NCI-H526 treated with DMSO at 0.1 percent for 48 hours (cell line): Measurements from ENCODE around the gene CCDC7.
"Not testable (repeated sequence)": the region's sequence is repeated elsewhere in the genome, so short reads cannot be mapped to it uniquely, and the experiment has no call there.

Experiments used
- DNase-seq: peaks from one replicate; lab custom pipeline; 2025; lab: John Stamatoyannopoulos, UW

The CCDC7 gene

DNA sequence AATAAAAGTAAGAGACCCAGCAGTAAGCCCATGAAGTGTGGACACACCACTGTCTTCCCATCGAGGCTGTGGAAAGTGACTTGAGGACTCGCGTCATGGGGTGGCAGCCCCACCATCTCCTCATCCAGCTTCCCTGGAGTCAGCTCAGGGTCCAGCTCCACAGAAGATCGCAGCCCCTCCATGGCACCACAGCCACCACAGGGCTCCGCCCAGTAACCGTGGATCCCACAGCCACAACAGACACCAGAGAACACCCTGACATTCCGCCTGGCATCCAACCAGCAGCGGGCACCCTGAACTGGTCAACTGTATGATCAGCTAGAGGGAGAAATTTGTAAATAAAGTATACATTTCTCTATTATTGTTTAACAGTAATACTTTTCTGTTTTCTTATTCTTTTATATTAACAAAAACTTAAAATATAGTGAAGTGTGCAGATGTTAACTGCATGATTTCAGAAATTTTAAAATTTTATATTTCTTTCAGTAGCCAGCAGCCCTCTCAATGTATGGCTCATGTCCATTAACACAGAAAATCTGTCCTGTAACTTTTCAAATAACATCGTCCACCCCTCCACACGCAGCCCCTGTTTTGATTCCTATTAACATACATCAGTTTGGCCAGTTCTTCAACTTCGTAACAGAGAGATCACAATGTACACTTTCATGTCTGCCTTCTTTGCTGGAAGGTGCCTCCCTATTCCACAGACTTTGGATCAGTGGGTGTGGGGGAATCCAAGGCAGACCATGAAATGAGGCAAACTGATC lies 442.4 kb downstream of the CCDC7 start:
- DNase-seq: no peak

DNA sequence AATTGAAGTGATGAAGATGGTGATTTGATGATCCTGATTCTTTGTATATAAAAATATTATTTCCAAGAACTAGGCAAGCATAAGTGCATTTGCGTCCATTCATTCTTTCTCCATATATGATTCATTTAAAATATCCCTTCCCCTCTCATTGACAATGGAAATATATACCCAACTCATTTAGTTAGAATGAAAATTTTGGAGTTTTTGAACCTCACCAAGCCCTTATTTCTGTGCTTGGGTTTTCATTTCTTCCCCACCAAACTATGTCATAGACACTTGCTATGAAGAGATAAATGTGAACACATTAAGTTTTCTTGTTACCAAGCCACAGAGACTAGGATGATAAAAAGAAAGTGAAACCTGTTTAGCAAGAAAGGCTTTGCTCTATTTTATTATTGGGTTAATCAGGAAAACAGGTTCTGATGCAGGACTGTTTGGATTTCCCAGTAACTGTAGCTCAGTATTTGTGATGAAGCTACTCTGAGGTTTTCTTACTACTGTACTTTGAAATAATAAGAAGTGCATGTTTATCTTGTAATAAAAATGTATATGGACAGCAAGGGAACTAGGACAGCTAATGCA lies 443.8 kb downstream of the CCDC7 start:
- DNase-seq: no peak

DNA sequence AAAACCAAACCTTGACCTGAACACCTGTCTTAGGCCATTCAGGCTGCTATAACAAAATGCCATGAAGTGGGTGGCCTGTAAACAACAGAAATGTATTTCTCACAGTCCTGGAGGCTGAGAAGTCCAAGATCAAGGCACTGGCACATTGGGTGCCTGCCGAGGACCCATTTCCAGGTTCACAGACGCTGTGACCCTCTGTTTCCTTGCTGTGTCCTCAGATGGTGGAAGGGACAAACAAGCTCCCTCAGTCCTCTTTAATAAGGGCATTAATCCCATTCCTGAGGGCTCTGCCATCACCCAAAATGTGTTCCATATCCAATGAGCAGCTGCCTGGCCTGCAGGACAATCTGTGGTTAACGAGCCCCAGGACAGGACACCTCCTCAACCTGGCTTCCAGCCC lies 444.5 kb downstream of the CCDC7 start:
- no peak for DNase-seq

DNA sequence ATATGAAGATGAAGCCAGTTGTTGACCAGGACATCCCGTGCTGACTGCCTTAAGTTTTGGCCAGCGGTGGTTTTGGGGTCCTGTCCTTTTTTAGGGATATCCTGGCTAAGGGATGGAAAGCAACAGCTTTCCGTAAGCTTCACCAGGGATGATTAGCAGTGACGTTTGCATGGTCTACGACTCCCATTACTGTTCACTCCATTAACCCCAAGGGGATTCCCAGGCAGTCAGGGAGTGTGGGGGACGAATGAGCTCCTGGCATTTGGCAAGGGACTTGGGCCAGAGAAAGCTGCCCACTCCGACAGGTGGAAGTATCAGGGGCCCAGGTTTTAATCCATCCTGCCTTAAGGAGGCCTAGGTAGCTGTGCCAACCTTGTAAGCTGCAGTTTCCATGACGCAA lies 445.3 kb downstream of the CCDC7 start:
- DNase-seq: no peak

DNA sequence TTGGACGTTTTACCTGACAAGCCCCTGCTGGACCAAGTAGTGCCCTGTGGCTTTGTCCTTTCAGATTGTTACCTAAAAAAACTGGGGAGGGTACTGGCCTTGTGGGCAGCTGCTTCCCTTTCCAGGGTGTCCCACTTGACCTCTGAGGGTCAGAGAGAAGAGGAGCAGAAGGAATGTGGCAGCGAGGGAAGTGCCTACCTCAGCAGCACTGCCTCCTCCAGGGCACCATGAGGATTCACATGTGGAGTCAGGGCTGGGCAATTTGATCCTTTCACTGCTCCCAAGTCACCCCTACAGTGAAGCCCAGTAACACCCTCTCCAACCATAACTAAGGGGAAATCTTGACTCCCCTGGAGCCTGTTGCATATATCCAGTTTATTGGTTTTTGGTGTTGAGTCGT lies 447.5 kb downstream of the CCDC7 start:
- DNase-seq: no peak

DNA sequence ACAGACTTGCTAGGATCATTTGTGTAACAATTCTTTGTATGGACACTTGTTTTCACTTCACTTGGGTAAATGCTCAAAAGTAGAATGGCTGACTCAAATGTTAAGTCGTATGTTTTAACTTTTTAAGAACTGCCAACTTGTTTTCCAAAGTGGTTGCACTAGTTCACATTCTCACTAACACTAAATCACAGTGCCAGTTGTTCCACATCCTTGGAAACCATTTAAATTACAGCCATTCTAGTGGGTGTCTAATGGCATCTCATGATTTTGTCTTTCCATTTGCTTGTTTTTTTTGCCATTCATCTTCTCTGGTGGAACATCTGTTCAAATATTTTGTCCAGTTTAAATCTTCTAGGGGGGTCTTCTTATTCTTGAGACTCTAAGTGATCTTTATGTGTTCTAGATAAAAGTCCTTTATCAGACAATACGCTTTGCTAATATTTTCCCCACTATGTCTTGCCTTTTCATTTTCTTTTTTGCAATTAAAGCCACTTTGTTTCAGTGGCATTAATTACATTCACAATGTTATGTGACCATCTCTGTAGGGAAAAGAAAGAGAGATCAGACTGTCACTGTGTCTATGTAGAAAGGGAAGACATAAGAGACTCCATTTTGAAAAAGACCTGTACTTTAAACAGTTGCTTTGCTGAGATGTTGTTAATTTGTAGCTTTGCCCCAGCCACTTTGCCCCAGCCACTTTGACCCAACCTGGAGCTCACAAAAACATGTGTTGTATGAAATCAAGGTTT lies 448.1 kb downstream of the CCDC7 start:
- DNase-seq: no peak

DNA sequence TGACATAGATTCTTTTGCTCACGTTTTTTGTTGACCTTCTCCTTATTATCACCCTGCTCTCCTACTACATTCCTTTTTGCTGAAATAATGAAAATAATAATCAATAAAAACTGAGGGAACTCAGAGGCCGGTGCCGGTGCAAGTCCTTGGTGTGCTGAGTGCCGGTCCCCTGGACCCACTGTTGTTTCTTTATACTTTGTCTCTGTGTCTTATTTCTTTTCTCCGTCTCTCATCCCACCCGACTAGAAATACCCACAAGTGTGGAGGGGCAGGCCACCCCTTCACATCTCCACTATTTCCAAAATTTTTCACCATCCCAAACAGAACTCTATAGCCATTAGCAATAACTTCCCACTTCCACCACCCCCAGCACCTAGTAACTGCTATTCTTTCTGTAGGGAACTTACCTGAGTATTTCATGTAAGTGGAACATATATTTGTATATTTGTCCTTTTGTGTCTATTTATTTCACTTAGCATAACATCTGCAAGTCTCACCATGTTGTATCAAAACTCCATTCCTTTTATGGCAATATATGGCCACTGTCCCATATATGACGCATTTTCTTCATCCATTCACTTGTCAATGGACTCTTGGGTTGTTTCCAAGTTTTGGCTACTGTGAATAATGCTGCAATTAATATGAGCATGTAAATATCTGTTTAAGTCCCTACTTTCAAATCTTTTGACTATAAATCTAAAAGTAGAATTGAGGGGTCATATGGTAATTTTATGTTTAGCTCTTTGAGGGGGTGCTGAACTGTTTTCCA lies 449.4 kb downstream of the CCDC7 start:
- DNase-seq: not testable (repeated sequence)

DNA sequence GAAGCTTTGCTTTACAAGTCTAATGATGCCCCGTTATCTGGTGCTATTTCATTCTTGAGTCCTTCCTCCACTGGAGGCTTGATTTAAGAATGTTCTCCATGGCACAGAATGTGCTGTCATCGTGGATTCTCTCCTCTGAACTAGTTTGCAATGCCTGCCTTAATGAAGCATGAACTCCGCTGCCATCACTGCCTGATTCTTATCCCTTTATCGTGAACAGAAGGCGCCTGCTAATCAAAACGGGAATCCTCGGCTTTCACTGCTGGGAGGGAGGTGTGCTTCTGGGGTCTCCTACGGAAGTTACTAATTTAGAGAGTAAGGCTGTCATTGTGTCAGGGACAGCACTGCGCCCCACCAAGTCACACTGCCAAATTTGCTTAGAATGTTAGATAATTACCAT lies 455.9 kb downstream of the CCDC7 start:
- DNase-seq: peak; percentile 33

DNA sequence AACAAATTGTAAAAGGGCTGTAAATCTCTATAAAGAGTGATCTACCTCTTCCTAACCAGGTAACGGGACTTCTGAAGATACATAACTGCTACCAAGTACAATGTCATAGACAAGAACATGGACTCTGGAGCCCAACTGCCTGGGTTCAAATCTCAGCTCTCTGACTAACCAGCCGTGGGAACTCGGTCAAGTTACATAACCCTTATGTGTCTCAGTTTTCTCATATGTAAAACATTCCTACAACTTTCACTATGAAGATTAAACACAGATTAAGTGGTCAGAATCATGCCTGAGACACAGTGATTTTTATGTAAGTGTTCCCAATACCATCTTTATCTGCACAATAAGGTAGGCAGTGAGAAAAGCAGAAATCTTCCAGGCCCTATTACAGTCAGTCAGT lies 459.5 kb downstream of the CCDC7 start:
- DNase-seq: no peak

DNA sequence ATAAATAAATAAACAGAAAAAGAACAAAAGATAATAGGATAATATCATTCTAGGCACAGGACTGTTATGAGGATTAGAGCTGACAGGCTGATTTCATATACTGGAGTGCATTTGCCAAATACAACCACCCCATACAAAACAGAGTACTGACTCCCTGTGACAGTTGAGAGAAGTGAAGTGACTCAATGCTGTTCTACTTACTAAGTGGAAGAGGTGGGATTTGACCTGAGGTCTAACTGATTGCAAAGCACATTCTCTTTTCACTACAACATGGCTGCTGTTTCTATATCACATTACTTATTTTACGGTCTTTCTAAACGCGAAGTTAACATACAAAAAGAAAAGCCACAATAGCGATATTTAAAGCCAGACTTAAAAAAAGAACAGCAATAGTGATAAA lies 460.7 kb downstream of the CCDC7 start:
- DNase-seq: no peak

DNA sequence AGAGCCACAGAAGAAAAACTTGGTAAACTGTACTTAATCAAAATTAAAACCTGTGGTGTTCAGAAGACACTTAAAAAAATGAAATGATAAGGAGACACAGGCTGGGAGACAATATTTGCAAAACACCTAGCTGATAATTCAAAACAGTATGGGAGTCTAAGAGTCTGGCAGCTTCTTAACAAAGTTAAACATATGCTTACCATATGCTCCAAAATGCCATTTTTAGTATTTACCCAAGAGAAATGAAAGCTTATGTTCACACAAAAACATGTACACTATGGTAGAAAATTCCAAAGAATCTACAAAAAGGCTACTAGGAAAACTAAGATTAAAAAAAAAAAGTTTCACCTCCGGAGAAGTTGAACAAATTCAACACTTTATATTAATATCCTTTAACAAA lies 463.5 kb downstream of the CCDC7 start:
- DNase-seq: no peak

DNA sequence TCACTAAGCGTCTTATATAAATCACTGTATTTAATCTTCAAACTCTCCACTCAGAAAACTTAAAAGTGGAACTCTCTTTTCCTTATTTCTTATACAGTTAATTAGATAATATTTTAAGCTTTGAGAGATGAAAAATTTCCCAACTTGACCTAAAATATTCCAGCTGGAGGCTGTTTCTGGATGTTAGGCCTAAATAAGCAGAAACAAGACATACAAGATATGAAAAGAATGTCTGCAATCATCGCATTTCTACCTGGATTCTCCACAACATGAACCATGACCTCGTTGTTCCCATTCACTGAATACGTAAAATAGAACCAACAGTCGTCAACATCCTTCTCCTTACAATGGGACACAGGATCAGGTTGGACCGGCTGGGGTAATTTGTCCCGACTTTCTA lies 464.0 kb downstream of the CCDC7 start:
- not testable (repeated sequence) for DNase-seq

DNA sequence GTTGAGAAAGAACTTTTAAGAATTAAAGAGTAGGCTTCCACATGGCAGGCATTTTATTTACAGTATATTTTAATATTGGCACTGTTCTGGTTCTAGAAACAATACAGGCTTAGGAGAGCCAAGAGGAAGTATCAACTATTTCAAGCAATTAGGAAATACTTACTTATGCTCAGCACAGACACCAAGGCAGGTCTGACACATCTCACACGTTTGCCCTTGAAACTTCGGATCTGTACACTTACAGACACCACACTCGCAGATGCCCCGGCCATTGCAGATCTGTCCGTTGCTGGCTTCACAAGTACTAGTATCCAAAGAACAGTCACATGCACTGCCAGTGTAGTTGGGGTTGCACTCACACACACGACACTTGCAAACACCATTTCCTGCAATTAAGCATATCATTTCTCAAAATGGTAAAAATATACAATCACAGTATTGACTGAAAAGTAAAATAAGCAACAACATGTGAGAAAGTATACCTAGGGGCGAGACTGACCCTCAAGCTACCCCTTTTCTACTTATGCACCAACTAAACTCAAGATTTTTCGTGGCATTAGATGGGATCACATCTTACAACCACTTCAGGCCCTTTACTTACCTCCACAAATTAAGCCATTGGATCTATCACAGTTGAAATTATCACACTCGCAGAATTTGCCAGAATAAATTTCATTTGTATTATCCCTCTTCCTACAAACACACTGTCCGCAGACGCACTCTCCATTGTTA lies 465.5 kb downstream of the CCDC7 start:
- no peak for DNase-seq

DNA sequence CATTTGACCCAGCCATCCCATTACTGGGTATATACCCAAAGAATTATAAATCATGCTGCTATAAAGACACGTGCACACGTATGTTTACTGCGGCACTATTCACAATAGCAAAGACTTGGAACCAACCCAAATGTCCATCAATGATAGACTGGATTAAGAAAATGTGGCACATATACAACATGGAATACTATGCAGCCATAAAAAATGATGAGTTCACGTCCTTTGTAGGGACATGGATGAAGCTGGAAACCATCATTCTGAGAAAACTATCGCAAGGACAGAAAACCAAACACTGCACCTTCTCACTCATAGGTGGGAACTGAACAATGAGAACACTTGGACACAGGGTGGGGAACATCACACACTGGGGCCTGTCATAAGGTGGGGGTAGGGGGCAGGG lies 471.9 kb downstream of the CCDC7 start:
- DNase-seq: not testable (repeated sequence)

DNA sequence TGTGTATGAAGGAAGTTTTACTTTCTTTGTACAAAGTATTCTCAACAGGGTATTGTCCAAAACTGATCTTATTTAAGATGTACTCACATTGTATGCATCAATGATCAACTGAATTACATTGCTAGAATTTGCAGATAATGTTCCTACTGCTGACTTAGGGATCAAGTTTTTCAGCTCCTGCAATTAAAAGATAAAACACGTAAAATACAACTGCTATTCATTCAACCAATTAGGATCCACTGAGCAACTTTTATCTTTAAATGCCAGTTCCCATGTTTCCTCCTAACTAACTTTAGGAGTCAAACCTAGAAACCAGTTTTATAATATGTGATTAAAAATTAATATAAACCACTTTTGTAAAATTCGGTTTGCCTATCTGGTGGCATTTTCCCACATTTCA lies 476.2 kb downstream of the CCDC7 start:
- no peak for DNase-seq

DNA sequence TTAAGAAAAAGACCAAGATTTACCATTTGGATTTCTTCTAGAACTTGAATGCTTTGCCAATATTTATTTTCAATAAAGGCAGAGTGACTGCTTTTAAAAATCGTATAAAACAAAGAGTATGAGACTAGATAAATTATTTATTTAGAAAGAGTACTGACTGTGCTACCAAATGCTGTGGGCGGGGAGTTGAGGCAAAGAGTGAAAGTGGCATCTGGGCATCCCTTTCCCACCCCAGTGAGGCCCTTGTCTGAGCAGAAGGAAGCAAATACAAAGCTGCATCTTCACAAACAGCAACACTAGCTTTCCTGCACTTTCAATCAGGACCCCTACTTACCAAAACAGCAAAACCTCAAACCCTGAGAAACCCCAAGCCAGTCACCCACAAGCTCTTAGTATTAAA lies 477.2 kb downstream of the CCDC7 start:
- DNase-seq: no peak

DNA sequence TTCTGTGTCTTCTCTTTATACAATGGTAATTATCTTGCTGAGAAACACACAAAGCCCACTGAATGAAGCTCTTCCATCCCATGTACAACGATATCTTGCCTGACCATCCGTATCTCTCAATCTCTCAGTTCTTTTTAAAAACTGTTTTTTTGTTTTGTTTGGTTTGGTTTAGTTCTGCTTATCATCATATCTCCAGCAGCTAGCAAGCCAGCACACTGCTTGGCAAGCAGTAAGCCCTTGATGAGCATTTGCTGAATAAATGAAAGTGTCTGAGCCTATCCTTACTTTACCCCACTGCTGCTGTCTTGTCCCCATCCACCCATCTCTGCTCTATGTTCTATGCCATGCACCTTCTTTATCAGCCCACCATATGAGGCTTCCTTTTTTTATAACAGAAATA lies 477.9 kb downstream of the CCDC7 start:
- no peak for DNase-seq
